IPS DF 19.7 (cell line): Measurements from ENCODE around the gene BRINP2.
"Not testable (repeated sequence)": the region's sequence is repeated elsewhere in the genome, so short reads cannot be mapped to it uniquely, and the experiment has no call there.

ENCODE experiments used
- DNase-seq: peaks from one replicate; pipeline ENCODE4 v3.0.0-alpha.2; 2013; ENCODE audit warnings: low read depth, low spot score

BRINP2 gene

DNA sequence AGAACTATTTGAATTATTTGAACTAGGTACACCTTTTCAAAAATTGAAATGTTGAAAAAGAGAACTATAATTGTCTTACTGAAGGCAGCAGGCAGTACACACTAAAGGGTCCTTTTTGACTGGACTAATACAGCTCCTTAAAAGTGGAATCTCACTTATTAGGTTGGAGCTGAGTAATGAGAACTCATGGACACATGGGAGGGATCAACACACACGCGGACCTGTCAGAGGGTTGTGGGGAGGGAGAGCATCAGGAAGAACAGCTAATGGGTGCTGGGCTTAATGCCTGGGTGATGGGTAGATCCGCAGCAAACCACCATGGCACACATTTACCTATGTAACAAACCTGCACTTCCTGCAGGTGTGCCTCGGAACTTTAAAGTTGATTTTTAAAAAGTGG is 145.0 kb downstream of the BRINP2 start:
- no peak for DNase-seq

DNA sequence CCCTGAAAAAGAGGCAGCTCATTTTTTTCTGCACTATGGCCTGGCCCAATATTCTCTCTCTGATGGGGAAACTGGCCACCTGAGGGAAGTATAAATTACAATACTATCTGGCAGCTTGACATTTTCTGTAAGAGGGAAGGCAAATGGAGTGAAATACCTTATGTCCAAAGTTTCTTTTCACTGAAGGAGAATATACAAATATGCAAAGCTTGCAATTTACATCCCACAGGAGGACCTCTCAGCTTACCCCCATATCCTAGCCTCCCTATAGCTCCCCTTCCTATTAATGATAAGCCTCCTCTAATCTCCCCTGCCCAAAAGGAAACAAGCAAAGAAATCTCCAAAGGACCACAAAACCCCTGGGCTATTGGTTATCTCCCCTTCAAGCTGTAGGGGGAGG is 150.7 kb downstream of the BRINP2 start:
- not testable (repeated sequence) for DNase-seq

DNA sequence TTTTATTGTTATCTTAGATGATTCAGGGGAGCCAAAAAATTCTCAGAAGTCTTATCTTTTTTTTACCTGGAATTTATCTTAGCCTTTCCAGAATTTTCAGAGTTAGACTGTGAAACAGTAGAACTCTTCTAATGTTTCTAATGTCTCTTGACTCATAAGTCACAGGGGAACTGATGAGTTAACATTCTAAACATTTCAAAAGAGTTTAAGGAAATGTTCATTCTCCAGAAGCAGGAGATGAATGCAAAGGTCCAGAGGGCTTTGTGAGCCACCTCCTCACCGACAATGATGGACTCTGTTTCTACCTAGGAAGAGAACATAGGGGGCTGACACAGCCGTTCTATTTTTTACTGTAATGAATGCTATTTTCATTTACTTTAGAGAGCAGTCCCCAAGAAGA is 157.5 kb downstream of the BRINP2 start:
- DNase-seq: no peak

GRCh38 chr1:177329871-177330270 is 159.1 kb downstream of the BRINP2 start:
- no peak for DNase-seq
